ENCODE results near the gene SMARCD3. TPM values are rescaled to one million over a fixed set of nuclear protein-coding genes. Genes with fewer than 3 reads are reported as not detected.
A peak's percentile ranks its signal among the peaks of the same experiment; 100 is the strongest.

The SMARCD3 gene
- total and polyA plus RNA-seq, 9 of the 15 experiments (the other 6 are each of a cell fraction or from before 2014, with no cell fraction given): 0.43 to 3.6 (median 2.6) TPM

DNA sequence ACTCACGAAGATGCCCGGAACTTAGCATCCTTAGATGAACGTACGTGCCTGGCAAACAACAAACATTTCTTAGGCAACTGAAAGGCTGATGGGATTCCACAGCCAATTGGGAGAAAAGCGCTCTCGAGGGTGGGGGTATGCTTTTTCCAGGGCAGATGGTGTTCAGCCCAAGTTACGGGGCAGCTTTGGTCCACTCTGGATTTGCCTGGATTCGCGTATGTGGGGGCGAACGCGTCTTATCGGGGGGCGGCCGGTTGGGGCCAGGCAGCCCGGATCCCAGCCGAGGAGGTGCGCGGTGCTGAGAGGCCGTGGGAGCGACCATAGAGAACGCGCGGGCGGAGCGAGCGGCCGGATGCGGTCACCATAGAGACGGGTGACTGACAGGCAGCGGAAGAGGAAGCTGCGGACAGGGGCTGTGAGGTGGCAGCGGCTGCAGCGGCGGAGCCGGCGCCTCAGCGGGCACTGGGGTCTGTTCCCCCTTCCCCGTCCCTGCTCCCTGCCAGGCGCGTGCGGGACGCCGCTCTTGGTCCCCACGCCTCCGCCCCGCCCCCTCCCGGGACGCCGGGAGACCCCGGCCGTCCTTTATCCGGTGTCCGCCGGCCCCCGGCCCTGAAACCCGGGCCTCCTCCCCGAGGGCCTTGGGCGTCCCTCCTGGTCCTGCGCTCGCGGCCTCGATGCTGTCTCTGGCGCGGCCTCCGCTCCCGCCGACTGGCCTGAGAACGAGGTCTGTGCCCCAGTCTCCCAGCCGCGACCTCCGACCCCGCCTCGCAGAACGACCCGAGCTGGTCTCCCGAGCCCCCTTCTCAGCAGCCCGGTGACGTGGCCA, 16.2 kb downstream of the SMARCD3 start, which contains the start of gene CHPF2 (continued):
- TF ChIP-seq, protein P1, sequence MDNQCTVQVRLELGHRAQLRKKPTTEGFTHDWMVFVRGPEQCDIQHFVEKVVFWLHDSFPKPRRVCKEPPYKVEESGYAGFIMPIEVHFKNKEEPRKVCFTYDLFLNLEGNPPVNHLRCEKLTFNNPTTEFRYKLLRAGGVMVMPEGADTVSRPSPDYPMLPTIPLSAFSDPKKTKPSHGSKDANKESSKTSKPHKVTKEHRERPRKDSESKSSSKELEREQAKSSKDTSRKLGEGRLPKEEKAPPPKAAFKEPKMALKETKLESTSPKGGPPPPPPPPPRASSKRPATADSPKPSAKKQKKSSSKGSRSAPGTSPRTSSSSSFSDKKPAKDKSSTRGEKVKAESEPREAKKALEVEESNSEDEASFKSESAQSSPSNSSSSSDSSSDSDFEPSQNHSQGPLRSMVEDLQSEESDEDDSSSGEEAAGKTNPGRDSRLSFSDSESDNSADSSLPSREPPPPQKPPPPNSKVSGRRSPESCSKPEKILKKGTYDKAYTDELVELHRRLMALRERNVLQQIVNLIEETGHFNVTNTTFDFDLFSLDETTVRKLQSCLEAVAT (IDR thresholded peaks at IDR 0.05): 0 out of 4 replicates have a peak, but pooled peaks of 1 of the 2 experiments have one; percentile 53
- TF ChIP-seq, protein P2, sequence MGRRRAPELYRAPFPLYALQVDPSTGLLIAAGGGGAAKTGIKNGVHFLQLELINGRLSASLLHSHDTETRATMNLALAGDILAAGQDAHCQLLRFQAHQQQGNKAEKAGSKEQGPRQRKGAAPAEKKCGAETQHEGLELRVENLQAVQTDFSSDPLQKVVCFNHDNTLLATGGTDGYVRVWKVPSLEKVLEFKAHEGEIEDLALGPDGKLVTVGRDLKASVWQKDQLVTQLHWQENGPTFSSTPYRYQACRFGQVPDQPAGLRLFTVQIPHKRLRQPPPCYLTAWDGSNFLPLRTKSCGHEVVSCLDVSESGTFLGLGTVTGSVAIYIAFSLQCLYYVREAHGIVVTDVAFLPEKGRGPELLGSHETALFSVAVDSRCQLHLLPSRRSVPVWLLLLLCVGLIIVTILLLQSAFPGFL (CRISPR knock-in tag; IDR thresholded peaks at IDR 0.05): 0 out of 2 replicates have a peak, but pooled peaks have one; percentile 15
- TF ChIP-seq KLF13 (tag; IDR thresholded peaks at IDR 0.05; ENCODE audit: borderline replicate concordance, low read depth) (0 out of 2 replicates have a peak, but pooled peaks have one; percentile 11), POLR2A (conservative IDR thresholded peaks at IDR 0.05) (peak; percentile 81), SNRNP70 (optimal IDR thresholded peaks at IDR 0.05; ENCODE audit: low read depth, low read length) (no peak), HDAC2 (IDR thresholded peaks at IDR 0.05) (peak; percentile 81), SIN3B (IDR thresholded peaks at IDR 0.05; ENCODE audit: low read depth) (no peak), ZNF444 (CRISPR knock-in tag; IDR thresholded peaks at IDR 0.05) (no peak), ERF (CRISPR knock-in tag; IDR thresholded peaks at IDR 0.05) (peak; percentile 48; the same call in 1 of the 2 replicates), HDGF (IDR thresholded peaks at IDR 0.05) (0 out of 2 replicates have a peak, but pooled peaks have one; percentile 47), RFX1 (IDR thresholded peaks at IDR 0.05) (peak; percentile 93), RBM15 (IDR thresholded peaks at IDR 0.05; ENCODE audit: insufficient read depth, low read length) (no peak), TAF7 (tag; IDR thresholded peaks at IDR 0.05) (peak; percentile 72; the same call in 1 of the 2 replicates), PYGO2 (tag; IDR thresholded peaks at IDR 0.05) (no peak), SNIP1 (IDR thresholded peaks at IDR 0.05; ENCODE audit: low read depth) (peak; percentile 90), ZNF384 (IDR thresholded peaks at IDR 0.05; ENCODE audit: low read depth, low read length) (no peak), NEUROD1 (IDR thresholded peaks at IDR 0.05; ENCODE audit: borderline replicate concordance, low read depth, low read length, partially characterized antibody) (peak; percentile 53), DPF2 (IDR thresholded peaks at IDR 0.05) (no peak), HEY1 (CRISPR knock-in tag; IDR thresholded peaks at IDR 0.05; ENCODE audit: borderline replicate concordance) (no peak), ZBTB8A (IDR thresholded peaks at IDR 0.05; ENCODE audit: partially characterized antibody) (no peak)
- TF ChIP-seq, protein P3, sequence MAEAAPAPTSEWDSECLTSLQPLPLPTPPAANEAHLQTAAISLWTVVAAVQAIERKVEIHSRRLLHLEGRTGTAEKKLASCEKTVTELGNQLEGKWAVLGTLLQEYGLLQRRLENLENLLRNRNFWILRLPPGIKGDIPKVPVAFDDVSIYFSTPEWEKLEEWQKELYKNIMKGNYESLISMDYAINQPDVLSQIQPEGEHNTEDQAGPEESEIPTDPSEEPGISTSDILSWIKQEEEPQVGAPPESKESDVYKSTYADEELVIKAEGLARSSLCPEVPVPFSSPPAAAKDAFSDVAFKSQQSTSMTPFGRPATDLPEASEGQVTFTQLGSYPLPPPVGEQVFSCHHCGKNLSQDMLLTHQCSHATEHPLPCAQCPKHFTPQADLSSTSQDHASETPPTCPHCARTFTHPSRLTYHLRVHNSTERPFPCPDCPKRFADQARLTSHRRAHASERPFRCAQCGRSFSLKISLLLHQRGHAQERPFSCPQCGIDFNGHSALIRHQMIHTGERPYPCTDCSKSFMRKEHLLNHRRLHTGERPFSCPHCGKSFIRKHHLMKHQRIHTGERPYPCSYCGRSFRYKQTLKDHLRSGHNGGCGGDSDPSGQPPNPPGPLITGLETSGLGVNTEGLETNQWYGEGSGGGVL (CRISPR knock-in tag; IDR thresholded peaks at IDR 0.05): no peak
- TF ChIP-seq, protein P4, sequence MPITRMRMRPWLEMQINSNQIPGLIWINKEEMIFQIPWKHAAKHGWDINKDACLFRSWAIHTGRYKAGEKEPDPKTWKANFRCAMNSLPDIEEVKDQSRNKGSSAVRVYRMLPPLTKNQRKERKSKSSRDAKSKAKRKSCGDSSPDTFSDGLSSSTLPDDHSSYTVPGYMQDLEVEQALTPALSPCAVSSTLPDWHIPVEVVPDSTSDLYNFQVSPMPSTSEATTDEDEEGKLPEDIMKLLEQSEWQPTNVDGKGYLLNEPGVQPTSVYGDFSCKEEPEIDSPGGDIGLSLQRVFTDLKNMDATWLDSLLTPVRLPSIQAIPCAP (CRISPR knock-in tag; IDR thresholded peaks at IDR 0.05; ENCODE audit: borderline replicate concordance): no peak
- TF ChIP-seq, protein P5, sequence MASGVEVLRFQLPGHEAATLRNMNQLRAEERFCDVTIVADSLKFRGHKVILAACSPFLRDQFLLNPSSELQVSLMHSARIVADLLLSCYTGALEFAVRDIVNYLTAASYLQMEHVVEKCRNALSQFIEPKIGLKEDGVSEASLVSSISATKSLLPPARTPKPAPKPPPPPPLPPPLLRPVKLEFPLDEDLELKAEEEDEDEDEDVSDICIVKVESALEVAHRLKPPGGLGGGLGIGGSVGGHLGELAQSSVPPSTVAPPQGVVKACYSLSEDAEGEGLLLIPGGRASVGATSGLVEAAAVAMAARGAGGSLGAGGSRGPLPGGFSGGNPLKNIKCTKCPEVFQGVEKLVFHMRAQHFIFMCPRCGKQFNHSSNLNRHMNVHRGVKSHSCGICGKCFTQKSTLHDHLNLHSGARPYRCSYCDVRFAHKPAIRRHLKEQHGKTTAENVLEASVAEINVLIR (CRISPR knock-in tag; IDR thresholded peaks at IDR 0.05): no peak

Data from K562 (cell line).